Colonic mucosa (tissue), 4 donors: ENCODE data around the gene CORO1C. TPM values are rescaled to one million over a fixed set of nuclear protein-coding genes. Genes with fewer than 3 reads are reported as not detected.

Source experiments
- DNase-seq: peaks from one replicate; pipeline ENCODE4 v3.0.0-alpha.2; 2020
- H3K27ac ChIP-seq: fragments of 200-600 bp; one replicate; pipeline ENCODE4 v1.8.0; 2021
- H3K27me3 ChIP-seq: fragments of 200-600 bp; one replicate; pipeline ENCODE4 v1.8.0; 2021
- H3K36me3 ChIP-seq: fragments of 200-600 bp; one replicate; pipeline ENCODE4 v1.8.0; 2021
- H3K4me1 ChIP-seq: fragments of 200-600 bp; one replicate; pipeline ENCODE4 v1.8.0; 2021; ENCODE audit warnings: mild to moderate bottlenecking
- H3K4me3 ChIP-seq: fragments of 200-600 bp; one replicate; pipeline ENCODE4 v1.8.0; 2021
- H3K9ac ChIP-seq, 2 donors: one replicate each; pipeline ENCODE4 v1.7.0; 2013; ENCODE audit warnings: control low read depth in 2 of 2, low read depth in 2 of 2, low read length in 2 of 2
- H3K9me3 ChIP-seq: fragments of 200-600 bp; one replicate; pipeline ENCODE4 v1.8.0; 2021
- CTCF ChIP-seq: fragments of 200-600 bp; IDR thresholded peaks from one replicate; pipeline ENCODE4 v1.8.0; 2022; ENCODE audit warnings: antibody characterized with exemption, mild to moderate bottlenecking
- intact Hi-C: fragments of 100-400 bp; cut with DNase I; formaldehyde crosslinking; loops from one replicate; pipeline ENCODE4 v1.14.1; 2022
- total RNA-seq, 2 donors: library from RNA; stranded (reverse); fragmentation: NEBNext Ultra II Directional in 1 of 2; extraction: Animal tissue kit (Norgen Biotek cat#: 25700) in 1 of 2; gene quantifications; one replicate each; pipeline ENCODE4 v1.2.1, GENCODE V29; 2021
- donor health status: healthy.
- donor health status: DM: no; HTN: no; CAD: no.
- donor health status: DM: no; HTN: no; CAD: no.

The CORO1C gene
- total RNA-seq, 2 donors from 2014 or later = 112 to 166 TPM

GRCh38 chr12:108768591-108769500 lies 37.5 kb upstream of the CORO1C start:
- intact Hi-C loops = no loop called here
- peak; percentile 72 for DNase-seq
- H3K27me3 ChIP-seq = no peaks in the 10 kb centered on the region
- H3K4me3 ChIP-seq = peak overlapping the region; percentile 36
- peak overlapping the region; percentile 47 to 55 for H3K9ac ChIP-seq
- H3K4me1 ChIP-seq = no peaks in the 10 kb centered on the region
- no peak for TF ChIP-seq CTCF
- H3K27ac ChIP-seq = no peak overlapping the region
- no peaks in the 10 kb centered on the region for H3K9me3 ChIP-seq
- no peaks in the 10 kb centered on the region for H3K36me3 ChIP-seq

- Histone ChIP-seq H3K9me3 (no peaks in the 10 kb centered on the region), H3K27me3 (no peaks in the 10 kb centered on the region), H3K4me3 (no peak overlapping the region), H3K9ac (no peak overlapping the region), H3K27ac (no peak overlapping the region), H3K4me1 (no peaks in the 10 kb centered on the region), H3K36me3 (no peaks in the 10 kb centered on the region)
- DNase-seq = no peak
- TF ChIP-seq CTCF = no peak
- intact Hi-C loops = no loop called here
Observed at GRCh38 chr12:108766294-108766693, 35.0 kb upstream of the CORO1C start.

DNA sequence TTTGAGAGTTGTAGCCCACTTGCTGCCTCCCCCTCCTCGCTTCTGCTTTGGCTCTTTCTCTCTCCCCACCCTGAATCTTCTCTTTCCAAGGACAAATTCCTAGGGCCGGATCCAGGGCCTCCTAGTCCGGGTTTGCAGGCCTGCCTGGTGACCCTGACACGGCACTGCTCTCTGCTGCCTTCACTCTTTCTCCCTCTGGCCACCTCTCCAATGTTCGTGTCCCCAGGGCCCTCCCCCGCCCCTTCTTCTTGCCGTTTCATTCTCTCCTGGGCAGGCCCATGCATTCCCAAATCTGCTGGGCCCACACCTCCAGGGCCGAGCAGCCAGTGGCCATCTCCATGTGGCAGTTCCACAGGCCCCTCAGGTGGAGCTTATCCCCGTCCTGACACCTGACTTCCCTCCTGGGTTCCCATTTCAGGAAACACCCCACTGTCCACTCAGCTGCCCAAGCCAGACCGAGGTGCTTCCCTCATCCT lies 34.0 kb upstream of the CORO1C start:
- no peaks in the 10 kb centered on the region for H3K36me3 ChIP-seq
- TF ChIP-seq CTCF = no peak
- intact Hi-C loops = no loop called here
- no peak overlapping the region for H3K27ac ChIP-seq
- H3K9me3 ChIP-seq = no peaks in the 10 kb centered on the region
- H3K27me3 ChIP-seq = no peaks in the 10 kb centered on the region
- H3K9ac ChIP-seq = no peak overlapping the region
- no peak for DNase-seq
- no peaks in the 10 kb centered on the region for H3K4me1 ChIP-seq
- H3K4me3 ChIP-seq = no peak overlapping the region

GRCh38 chr12:108764540-108765288 lies 33.4 kb upstream of the CORO1C start:
- no peak for TF ChIP-seq CTCF
- no peak for DNase-seq
- H3K27ac ChIP-seq = no peak overlapping the region
- no peak overlapping the region for H3K4me3 ChIP-seq
- no peaks in the 10 kb centered on the region for H3K9me3 ChIP-seq
- H3K9ac ChIP-seq = no peak overlapping the region
- intact Hi-C loops = no loop called here
- no peaks in the 10 kb centered on the region for H3K4me1 ChIP-seq
- no peaks in the 10 kb centered on the region for H3K27me3 ChIP-seq
- H3K36me3 ChIP-seq = no peaks in the 10 kb centered on the region

DNA sequence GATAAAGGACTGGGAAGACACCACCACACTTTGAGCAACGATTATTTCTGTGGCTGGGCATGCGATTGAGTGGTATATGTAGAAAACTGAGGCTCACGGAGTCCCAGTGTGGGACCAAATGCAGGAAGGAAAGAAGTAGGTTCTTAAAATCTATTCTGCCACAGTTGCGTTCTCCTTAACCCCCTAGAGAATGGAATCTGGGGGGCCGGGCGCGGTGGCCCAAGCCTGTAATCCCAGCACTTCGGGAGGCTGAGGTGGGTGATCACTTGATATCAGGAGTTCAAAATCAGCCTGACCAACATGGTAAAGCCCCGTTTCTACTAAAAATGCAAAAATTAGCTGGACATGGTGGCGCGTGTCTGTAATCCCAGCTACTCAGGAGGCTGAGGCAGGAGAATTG lies 29.9 kb upstream of the CORO1C start:
- no peak overlapping the region for H3K9ac ChIP-seq
- no peak for DNase-seq
- TF ChIP-seq CTCF = no peak
- H3K36me3 ChIP-seq = no peaks in the 10 kb centered on the region
- no peaks in the 10 kb centered on the region for H3K9me3 ChIP-seq
- intact Hi-C loops = no loop called here
- no peaks in the 10 kb centered on the region for H3K27me3 ChIP-seq
- no peak overlapping the region for H3K27ac ChIP-seq
- H3K4me1 ChIP-seq = no peaks in the 10 kb centered on the region
- no peak overlapping the region for H3K4me3 ChIP-seq
